Activated naive CD8-positive, alpha-beta T cell treated with anti-CD3 and anti-CD28 coated beads, Interleukin-2, amount 50 U/mL, for 24 hours (primary cell): ENCODE measurements around the gene NTNG2.

Experiments
- ATAC-seq: fragments of 150-1000 bp; cut with Tn5 transposase; one replicate; pipeline ENCODE4 v1.10.0; 2021
- DNase-seq: peaks from one replicate; pipeline ENCODE4 v3.0.0; 2021
- H3K27ac Mint-ChIP-seq: one replicate; pipeline ENCODE4 v1.8.0; 2021; ENCODE audit warnings: mild to moderate bottlenecking, mixed read lengths
- H3K27me3 Mint-ChIP-seq: one replicate; pipeline ENCODE4 v1.8.0; 2021; ENCODE audit warnings: mixed read lengths
- H3K36me3 Mint-ChIP-seq: one replicate; pipeline ENCODE4 v1.8.0; 2021; ENCODE audit warnings: low read depth, mixed read lengths
- H3K4me1 Mint-ChIP-seq: one replicate; pipeline ENCODE4 v1.8.0; 2021; ENCODE audit warnings: mixed read lengths
- H3K4me3 Mint-ChIP-seq: one replicate; pipeline ENCODE4 v1.8.0; 2021; ENCODE audit warnings: mild to moderate bottlenecking, moderate library complexity, mixed read lengths
- H3K9me3 Mint-ChIP-seq: one replicate; pipeline ENCODE4 v1.8.0; 2021; ENCODE audit warnings: mixed read lengths

NTNG2 gene

DNA sequence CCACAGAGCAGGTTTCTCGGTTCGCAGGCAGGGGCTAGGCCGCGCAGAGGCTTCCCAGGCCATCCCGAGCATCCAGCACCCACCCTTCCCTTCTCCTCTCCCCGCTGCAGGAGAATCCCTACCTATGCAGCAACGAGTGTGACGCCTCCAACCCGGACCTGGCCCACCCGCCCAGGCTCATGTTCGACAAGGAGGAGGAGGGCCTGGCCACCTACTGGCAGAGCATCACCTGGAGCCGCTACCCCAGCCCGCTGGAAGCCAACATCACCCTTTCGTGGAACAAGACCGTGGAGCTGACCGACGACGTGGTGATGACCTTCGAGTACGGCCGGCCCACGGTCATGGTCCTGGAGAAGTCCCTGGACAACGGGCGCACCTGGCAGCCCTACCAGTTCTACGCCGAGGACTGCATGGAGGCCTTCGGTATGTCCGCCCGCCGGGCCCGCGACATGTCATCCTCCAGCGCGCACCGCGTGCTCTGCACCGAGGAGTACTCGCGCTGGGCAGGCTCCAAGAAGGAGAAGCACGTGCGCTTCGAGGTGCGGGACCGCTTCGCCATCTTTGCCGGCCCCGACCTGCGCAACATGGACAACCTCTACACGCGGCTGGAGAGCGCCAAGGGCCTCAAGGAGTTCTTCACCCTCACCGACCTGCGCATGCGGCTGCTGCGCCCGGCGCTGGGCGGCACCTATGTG, 36.1 kb downstream of the NTNG2 start:
- Mint-ChIP-seq H3K4me3 (no peak overlapping the region), H3K4me1 (no peaks in the 10 kb centered on the region), H3K9me3 (no peaks in the 10 kb centered on the region), H3K27me3 (peaks cover 2% of the 10 kb centered on the region), H3K27ac (no peak overlapping the region), H3K36me3 (no peaks in the 10 kb centered on the region)
- no peak for ATAC-seq
- DNase-seq, result no peak

DNA sequence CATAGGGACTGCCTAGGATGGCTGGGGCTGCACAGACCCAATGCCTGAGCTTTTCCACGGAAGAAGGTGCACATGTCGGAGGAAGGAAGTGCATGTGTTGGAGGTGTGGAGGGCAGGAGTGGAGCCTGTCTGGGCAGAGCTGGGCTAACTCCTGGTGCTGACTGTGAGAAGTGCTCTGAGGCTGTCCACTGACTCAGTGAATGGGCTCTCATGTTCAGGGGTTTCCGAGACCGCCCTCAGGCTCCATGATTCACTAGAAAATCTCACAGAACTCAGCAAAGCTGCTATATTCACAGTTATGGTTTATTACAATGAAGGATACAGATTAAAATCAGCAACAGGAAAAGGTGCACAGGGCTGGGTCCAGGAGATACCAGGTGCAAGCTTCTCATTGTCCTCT, 37.2 kb downstream of the NTNG2 start:
- Mint-ChIP-seq H3K36me3 (no peaks in the 10 kb centered on the region), H3K4me3 (no peak overlapping the region), H3K9me3 (no peaks in the 10 kb centered on the region), H3K27ac (no peak overlapping the region), H3K4me1 (no peaks in the 10 kb centered on the region), H3K27me3 (peaks cover 3% of the 10 kb centered on the region)
- ATAC-seq (no peak), DNase-seq (no peak)

DNA sequence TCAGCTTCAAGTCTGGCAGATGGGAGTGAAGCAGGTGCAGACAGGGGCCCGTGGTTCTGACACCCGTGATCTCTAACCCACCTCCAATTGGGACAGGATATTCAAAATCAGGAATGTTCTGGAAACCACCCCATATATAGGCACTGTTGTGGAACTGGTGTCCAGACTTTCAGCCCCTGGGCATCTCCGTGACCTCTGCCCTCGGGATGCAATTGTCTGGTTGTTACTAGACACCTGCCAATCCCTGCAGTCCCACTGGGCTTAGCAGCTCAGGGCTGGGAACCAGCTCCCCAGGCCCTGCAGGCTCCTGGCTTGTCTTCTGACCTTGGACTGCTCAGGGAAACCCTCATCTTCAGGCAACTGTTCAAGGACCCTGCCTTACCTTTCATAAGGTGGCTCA, 38.8 kb downstream of the NTNG2 start:
- no peaks in the 10 kb centered on the region for H3K4me1 Mint-ChIP-seq
- no peak for DNase-seq
- H3K27ac Mint-ChIP-seq, result no peak overlapping the region
- no peak for ATAC-seq
- no peaks in the 10 kb centered on the region for H3K9me3 Mint-ChIP-seq
- no peaks in the 10 kb centered on the region for H3K36me3 Mint-ChIP-seq
- no peak overlapping the region for H3K4me3 Mint-ChIP-seq
- peaks cover 3% of the 10 kb centered on the region for H3K27me3 Mint-ChIP-seq

DNA sequence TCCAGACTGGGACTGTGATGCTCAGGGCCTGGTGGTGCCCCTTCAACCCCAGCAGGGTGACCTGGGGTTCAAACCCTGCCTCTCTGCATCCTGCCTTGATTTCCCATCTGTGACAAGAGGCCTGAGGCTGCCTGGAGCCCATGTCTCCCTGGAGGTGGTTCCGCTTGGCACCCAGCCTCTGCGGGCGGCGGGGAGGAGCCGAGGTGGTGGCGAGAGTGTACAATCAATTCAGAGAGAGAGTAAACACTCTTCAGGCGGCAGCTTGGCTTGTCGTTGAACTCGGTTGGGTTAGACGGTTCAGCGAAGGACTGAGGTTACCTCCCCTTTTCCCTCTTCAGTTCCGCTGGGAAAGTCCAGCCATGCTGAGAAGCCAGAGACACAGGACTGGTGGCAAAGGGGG, 39.3 kb downstream of the NTNG2 start:
- no peaks in the 10 kb centered on the region for H3K9me3 Mint-ChIP-seq
- ATAC-seq (no peak), DNase-seq (no peak)
- no peaks in the 10 kb centered on the region for H3K4me1 Mint-ChIP-seq
- H3K27me3 Mint-ChIP-seq, result peaks cover 3% of the 10 kb centered on the region
- no peaks in the 10 kb centered on the region for H3K36me3 Mint-ChIP-seq
- H3K27ac Mint-ChIP-seq, result no peak overlapping the region
- no peak overlapping the region for H3K4me3 Mint-ChIP-seq

DNA sequence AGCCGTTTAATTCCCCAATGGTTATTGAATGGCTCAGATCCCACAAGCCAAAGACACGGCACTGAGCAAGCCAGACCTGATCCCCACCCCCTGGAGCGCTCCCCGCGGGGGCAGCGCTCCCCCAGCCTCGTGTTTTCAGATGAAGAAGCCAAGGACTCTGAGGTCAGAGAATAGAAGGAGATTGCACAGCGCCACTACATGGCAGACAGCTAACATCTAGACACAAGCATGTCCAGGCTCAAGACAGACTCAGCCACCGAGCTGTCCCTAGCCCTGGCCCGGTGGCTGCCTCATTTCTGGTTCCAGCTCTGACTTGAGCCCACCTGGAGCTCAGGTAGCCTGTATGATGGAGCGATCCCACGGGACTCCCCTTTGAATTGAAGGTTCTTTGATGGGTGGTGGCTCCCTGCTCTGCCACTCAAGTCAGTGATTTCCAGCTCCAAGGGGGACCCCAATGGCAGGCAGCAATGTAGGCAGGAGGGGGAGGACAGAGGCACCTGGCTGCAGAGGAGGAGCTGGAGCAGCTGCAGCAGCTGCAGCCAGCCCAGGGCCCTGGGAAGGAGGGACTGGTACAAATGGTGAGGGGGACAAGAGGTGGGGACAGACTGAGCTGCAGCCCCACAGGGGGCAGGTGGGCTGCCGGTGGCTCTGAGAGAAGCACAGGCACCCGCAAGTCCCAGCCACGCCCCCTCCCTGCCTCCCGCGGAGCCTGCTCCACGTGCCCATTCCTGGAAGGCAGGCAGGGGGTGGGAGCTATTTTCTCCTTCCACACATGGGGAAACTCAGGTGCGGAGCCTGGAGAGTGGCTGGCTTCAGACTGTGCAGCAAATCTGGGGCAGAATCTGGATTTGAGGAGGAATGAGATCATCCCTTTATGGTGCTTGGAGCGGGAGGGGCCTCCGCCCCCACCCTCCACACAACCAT, 40.2 kb downstream of the NTNG2 start:
- H3K4me3 Mint-ChIP-seq, result no peak overlapping the region
- DNase-seq (no peak), ATAC-seq (no peak)
- no peaks in the 10 kb centered on the region for H3K4me1 Mint-ChIP-seq
- no peaks in the 10 kb centered on the region for H3K36me3 Mint-ChIP-seq
- H3K27ac Mint-ChIP-seq, result no peak overlapping the region
- peaks cover 3% of the 10 kb centered on the region for H3K27me3 Mint-ChIP-seq
- H3K9me3 Mint-ChIP-seq, result no peaks in the 10 kb centered on the region

DNA sequence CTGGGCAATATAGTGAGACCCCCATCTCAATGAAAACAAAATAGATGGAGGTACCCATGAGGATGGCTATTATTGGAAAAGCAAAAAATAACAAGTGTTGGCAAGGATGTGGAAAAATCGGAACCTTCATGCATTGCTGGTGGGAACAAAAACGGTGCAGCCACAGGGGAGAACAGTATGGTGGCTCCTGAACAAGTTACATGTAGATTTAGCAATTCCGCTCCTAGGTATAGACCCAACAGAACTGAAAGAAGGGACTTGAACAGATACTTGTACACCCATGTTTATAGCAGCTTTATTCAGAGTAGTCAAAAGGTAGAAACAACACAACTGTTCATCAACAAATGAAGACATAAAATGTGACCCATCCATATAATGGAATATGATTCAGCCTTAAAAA, 43.0 kb downstream of the NTNG2 start:
- DNase-seq (no peak), ATAC-seq (no peak)
- no peak overlapping the region for H3K4me3 Mint-ChIP-seq
- H3K27ac Mint-ChIP-seq, result no peak overlapping the region
- peaks cover 6% of the 10 kb centered on the region for H3K4me1 Mint-ChIP-seq
- H3K9me3 Mint-ChIP-seq, result no peaks in the 10 kb centered on the region
- no peaks in the 10 kb centered on the region for H3K36me3 Mint-ChIP-seq
- H3K27me3 Mint-ChIP-seq, result peaks cover 3% of the 10 kb centered on the region

DNA sequence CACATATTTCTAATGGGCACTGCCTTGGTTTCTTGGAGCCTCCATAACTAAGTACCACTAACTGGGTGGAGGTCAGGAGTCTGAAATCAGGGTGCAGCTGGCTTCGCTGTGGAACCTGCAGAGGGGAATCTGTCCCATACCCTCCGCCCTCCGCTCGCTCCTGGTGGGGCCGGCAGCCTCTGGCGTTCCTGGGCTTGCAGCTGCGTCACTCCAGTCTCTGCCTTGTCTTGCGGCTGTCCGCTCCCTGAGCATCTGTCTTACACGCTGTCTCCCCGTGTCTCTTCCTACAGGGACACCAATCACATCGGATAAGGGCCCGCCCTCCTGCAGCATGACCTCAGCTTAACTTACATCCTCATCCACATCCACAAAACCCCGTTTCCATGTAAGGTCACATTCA, 45.4 kb downstream of the NTNG2 start:
- no peaks in the 10 kb centered on the region for H3K36me3 Mint-ChIP-seq
- DNase-seq (no peak), ATAC-seq (no peak)
- no peaks in the 10 kb centered on the region for H3K9me3 Mint-ChIP-seq
- H3K4me1 Mint-ChIP-seq, result peaks cover 6% of the 10 kb centered on the region
- peaks cover 3% of the 10 kb centered on the region for H3K27me3 Mint-ChIP-seq
- no peak overlapping the region for H3K27ac Mint-ChIP-seq
- no peak overlapping the region for H3K4me3 Mint-ChIP-seq

DNA sequence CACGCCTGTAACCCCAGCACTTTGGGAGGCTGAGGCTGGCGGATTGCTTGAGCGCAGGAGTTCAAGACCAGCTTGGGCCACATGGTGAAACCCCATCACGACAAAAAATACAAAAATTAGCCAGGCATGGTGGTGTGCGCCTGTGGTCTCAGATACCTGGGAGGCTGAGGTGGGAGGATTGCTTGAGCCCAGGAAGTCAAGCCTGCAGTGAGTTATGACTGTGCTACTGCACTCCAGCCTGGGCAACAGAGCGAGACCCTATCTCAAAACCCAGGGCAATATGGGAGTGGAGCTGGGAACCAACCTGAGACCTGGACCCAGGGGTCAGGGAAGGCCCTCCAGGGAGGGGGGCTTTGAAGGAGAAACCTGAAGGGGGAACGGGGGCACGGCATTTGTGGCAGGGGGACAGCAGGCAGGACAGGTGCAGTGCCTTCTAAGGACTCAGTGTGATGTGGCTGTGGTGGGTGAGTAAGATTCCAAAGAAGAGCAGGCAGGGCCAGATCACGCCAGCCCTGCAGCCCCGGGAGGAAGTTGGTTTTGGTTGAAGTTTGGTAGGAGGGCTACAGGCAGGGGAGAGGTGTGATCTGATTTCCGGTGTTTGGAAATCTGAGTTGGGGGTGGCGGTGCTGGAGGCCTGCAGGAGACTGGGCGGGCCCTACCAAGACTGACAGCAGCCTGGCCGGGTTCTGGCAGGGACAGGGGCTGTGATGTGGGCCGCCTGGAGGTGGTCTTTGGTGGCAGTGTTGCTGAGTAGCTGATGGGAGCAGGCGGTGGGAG, 46.2 kb downstream of the NTNG2 start:
- H3K9me3 Mint-ChIP-seq, result no peaks in the 10 kb centered on the region
- no peaks in the 10 kb centered on the region for H3K36me3 Mint-ChIP-seq
- DNase-seq (no peak), ATAC-seq (peak; percentile 53)
- peaks cover 6% of the 10 kb centered on the region for H3K4me1 Mint-ChIP-seq
- no peaks in the 10 kb centered on the region for H3K27me3 Mint-ChIP-seq
- H3K4me3 Mint-ChIP-seq, result no peak overlapping the region
- no peak overlapping the region for H3K27ac Mint-ChIP-seq

DNA sequence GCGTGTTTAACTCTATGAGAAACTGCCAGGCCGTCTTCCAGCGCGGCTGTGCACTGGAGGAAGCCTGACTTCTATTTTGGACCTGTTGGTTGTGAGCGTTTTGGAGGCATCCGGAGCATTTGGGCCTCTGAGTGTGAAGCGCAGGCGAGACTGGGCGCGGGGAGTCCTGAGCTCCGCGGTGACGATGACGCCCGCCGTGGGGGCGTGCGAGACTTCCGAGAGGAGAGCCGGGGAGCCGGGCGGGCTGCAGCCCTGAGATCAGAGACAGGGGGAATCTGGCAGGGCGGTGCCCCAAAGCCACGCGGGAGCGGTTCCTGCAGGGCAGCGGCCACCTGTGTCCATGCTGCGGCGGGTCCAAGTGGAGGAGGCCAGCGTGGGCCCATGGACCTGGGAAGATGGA, 47.4 kb downstream of the NTNG2 start:
- Mint-ChIP-seq H3K36me3 (no peaks in the 10 kb centered on the region), H3K9me3 (no peaks in the 10 kb centered on the region), H3K27ac (no peak overlapping the region), H3K4me3 (no peak overlapping the region), H3K27me3 (no peaks in the 10 kb centered on the region), H3K4me1 (peaks cover 6% of the 10 kb centered on the region)
- ATAC-seq, result no peak
- DNase-seq, result no peak

DNA sequence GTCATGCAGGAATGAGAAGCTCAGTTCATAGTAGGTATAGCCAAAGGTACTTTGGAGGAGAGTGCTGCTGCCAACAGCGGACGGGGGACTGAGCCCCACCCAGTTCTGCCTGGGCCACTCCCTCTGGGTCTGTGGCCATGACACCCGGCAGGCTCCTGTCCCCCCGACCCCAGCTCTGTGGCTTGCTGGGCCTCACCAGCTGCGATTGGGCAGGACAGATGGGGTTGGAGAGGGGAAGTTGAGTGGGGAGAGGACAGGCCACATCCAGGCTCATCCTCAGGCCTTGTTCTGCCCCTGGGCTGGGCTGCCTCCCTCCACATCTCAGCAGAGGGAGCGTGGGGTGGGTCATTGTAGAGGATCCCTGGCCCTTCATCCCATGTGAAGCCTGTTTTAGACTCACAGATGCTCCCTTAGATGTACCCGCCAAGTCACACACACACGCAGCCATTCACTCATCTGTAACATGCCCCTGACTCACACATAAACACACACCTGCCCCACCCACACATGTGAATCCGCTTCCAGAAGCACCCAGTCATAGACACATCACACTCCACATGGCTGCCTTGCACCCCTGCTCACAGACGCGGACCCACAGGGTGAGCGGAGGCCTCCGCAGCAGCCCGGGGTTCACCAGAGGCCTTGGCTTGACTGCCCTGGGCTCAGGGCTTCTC, 48.8 kb downstream of the NTNG2 start:
- H3K27ac Mint-ChIP-seq, result no peak overlapping the region
- H3K36me3 Mint-ChIP-seq, result no peaks in the 10 kb centered on the region
- H3K9me3 Mint-ChIP-seq, result no peaks in the 10 kb centered on the region
- ATAC-seq, result peak; percentile 25
- DNase-seq, result no peak
- peaks cover 6% of the 10 kb centered on the region for H3K4me1 Mint-ChIP-seq
- H3K4me3 Mint-ChIP-seq, result no peak overlapping the region
- H3K27me3 Mint-ChIP-seq, result no peaks in the 10 kb centered on the region

DNA sequence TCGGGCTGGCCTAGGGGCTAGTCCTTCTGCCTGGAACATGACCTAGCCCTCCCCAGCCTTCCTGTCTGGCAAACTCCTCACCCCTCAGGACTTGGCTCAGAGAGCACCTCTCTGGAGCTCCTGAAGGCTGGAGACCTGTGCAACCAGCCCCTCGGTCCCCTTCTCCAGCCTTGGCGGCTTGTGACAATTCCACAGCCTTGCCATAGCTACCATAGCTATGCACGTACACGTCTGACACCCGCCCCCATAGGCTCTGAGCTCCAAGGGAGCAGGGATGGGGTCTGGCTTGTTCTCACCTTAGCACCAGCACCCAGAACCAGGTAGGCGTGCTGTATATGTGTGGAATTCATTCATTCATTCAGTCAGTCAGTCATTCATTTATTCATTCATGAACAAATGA, 49.7 kb downstream of the NTNG2 start:
- no peaks in the 10 kb centered on the region for H3K36me3 Mint-ChIP-seq
- no peak overlapping the region for H3K27ac Mint-ChIP-seq
- H3K4me1 Mint-ChIP-seq, result peaks cover 6% of the 10 kb centered on the region
- H3K9me3 Mint-ChIP-seq, result no peaks in the 10 kb centered on the region
- DNase-seq (no peak), ATAC-seq (no peak)
- no peaks in the 10 kb centered on the region for H3K27me3 Mint-ChIP-seq
- no peak overlapping the region for H3K4me3 Mint-ChIP-seq

DNA sequence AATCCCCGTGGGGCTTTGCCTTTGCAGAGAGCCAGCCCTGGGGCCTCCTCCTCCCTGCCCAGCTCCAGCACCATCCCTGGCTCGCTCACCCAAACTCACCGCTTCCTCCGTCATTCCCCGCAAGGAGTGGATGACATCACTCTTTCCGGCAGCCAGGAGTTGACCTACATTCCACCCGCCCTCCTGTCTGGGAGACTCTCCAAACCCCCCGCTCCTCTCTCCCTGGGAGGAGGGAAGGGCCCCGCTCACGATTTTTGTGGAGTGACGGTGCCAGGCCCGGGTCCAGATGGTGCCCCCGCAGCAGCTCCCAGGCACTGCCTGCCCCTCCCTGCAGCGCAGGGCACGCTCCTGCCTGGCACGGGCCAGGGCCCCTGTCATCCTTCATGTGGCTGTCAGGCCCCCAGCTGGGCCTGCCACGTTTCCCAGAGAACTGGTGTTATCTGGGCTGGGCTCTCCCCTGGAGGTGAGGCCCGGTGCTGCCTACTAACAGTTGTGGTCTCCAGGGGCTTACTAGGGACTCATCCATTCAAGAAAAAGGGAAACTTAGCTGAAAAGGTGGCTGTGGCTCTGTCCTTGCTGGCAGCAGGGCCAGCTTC, 52.3 kb downstream of the NTNG2 start:
- Mint-ChIP-seq H3K27me3 (no peaks in the 10 kb centered on the region), H3K36me3 (no peaks in the 10 kb centered on the region), H3K9me3 (no peaks in the 10 kb centered on the region), H3K4me3 (no peak overlapping the region), H3K4me1 (no peaks in the 10 kb centered on the region), H3K27ac (no peak overlapping the region)
- ATAC-seq, result peak; percentile 18
- DNase-seq, result no peak

DNA sequence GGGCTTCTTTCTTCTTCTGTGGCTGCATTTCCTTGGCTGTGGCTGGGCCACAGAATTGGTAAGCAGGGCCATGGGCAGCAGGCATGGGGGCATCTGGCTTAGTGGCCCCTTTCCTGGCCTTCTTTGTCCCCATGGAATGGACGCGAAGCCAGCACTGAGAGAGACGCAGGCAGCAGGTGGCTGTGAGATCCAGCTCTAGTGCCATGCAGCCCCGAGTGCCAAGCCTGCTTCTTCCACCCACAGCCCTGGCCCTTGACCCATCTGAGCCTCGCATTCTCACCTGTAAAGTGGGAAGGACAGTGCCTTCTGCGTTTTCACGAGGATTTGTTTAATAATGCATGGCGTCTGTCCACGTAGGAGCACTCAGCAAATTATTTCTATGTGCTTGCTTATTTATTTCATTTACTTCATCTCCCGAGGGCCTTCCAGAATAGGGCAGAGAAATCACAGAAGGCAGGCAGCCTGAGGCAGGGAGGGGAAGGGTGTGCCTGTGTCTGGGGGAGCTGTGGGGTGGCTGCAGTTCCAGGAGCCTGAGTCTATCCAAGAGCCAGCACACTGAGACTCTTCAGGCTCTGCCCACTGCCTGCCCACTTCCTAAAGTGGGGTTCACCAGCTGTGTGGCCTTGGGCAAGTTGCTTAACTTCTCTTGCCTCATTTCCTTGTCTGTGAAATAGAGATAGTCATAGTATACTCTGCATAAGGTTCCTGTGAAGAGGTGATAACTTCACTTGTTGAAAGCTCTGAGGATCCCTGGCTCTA, 55.2 kb downstream of the NTNG2 start:
- Mint-ChIP-seq H3K4me3 (no peak overlapping the region), H3K27ac (no peak overlapping the region)
- DNase-seq, result no peak

More for the DNA sequence above, 55.2 kb downstream of the NTNG2 start:
- no peaks in the 10 kb centered on the region for H3K9me3 Mint-ChIP-seq
- H3K4me1 Mint-ChIP-seq, result no peaks in the 10 kb centered on the region
- ATAC-seq, result no peak
- H3K36me3 Mint-ChIP-seq, result no peaks in the 10 kb centered on the region
- no peaks in the 10 kb centered on the region for H3K27me3 Mint-ChIP-seq
